ENCODE data around the gene MRS2. TPM values are rescaled to one million over a fixed set of nuclear protein-coding genes. Genes with fewer than 3 reads are reported as not detected.

The MRS2 gene
- total RNA-seq, 1 experiment from 2014 or later, result 26.0 TPM

GRCh38 chr6:24426729-24427446 is 24.2 kb downstream of the MRS2 start:
- no TSS peak for BruUV-seq (replicated peaks)
- TF ChIP-seq, protein P1, sequence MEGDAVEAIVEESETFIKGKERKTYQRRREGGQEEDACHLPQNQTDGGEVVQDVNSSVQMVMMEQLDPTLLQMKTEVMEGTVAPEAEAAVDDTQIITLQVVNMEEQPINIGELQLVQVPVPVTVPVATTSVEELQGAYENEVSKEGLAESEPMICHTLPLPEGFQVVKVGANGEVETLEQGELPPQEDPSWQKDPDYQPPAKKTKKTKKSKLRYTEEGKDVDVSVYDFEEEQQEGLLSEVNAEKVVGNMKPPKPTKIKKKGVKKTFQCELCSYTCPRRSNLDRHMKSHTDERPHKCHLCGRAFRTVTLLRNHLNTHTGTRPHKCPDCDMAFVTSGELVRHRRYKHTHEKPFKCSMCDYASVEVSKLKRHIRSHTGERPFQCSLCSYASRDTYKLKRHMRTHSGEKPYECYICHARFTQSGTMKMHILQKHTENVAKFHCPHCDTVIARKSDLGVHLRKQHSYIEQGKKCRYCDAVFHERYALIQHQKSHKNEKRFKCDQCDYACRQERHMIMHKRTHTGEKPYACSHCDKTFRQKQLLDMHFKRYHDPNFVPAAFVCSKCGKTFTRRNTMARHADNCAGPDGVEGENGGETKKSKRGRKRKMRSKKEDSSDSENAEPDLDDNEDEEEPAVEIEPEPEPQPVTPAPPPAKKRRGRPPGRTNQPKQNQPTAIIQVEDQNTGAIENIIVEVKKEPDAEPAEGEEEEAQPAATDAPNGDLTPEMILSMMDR (IDR thresholded peaks at IDR 0.05), result no peak
- TF ChIP-seq SIN3A (IDR thresholded peaks at IDR 0.05; ENCODE audit: borderline replicate concordance, insufficient read depth, low read depth, low read length) (no peak), REST (IDR thresholded peaks at IDR 0.05; ENCODE audit: insufficient read depth in 1 of 2, low read depth in 2 of 2, low read length in 1 of 2) (no peak), TCF7L2 (IDR thresholded peaks at IDR 0.05; ENCODE audit: low read depth, low read length) (no peak), POLR2AphosphoS5 (IDR thresholded peaks at IDR 0.05; ENCODE audit: low read depth, low read length) (no peak)
- no peak overlapping the region for H3K4me3 ChIP-seq (ENCODE audit: low read depth in 2 of 2, low read length in 2 of 2)
- no peaks in the 10 kb centered on the region; the same call in 1 of the 2 replicates for H3K4me1 ChIP-seq (ENCODE audit: control insufficient read depth, insufficient read depth, low read length)
- no peaks in the 10 kb centered on the region for H3K9me3 ChIP-seq (ENCODE audit: control insufficient read depth, insufficient read depth, low read depth, low read length)
- H3K27me3 ChIP-seq (ENCODE audit: control insufficient read depth, insufficient read depth, low read length), result no peaks in the 10 kb centered on the region
- ChIA-PET POLR2A (no interaction called here), CTCF (no interaction called here)
- DNase-seq (ENCODE audit: low read depth, low spot score) (no peak), ATAC-seq (no peak)
- H3K27ac ChIP-seq (ENCODE audit: low read length), result no peak overlapping the region
- H3K36me3 ChIP-seq (ENCODE audit: control insufficient read depth, insufficient read depth, low read length), result peaks cover 27% of the 10 kb centered on the region
- intact Hi-C loops (cut with micrococcal nuclease; ENCODE audit: unreplicated experiment) (no loop called here), in situ Hi-C loops (cut with HindIII; ENCODE audit: low pct_unique_long_range_greater_than_20kb, low sequenced_read_pairs) (no loop called here)

- ChIA-PET CTCF (no interaction called here), POLR2A (no interaction called here)
- Histone ChIP-seq H3K4me3 (ENCODE audit: low read depth in 2 of 2, low read length in 2 of 2) (no peak overlapping the region), H3K4me1 (ENCODE audit: control insufficient read depth, insufficient read depth, low read length) (no peaks in the 10 kb centered on the region; the same call in 1 of the 2 replicates), H3K27ac (ENCODE audit: low read length) (no peak overlapping the region), H3K9me3 (ENCODE audit: control insufficient read depth, insufficient read depth, low read depth, low read length) (no peaks in the 10 kb centered on the region), H3K27me3 (ENCODE audit: control insufficient read depth, insufficient read depth, low read length) (no peaks in the 10 kb centered on the region), H3K36me3 (ENCODE audit: control insufficient read depth, insufficient read depth, low read length) (peaks cover 16% of the 10 kb centered on the region)
- ATAC-seq (no peak), DNase-seq (ENCODE audit: low read depth, low spot score) (no peak)
- intact Hi-C loops (cut with micrococcal nuclease; ENCODE audit: unreplicated experiment), result no loop called here
- TF ChIP-seq POLR2AphosphoS5 (IDR thresholded peaks at IDR 0.05; ENCODE audit: low read depth, low read length) (no peak), TCF7L2 (IDR thresholded peaks at IDR 0.05; ENCODE audit: low read depth, low read length) (no peak), SIN3A (IDR thresholded peaks at IDR 0.05; ENCODE audit: borderline replicate concordance, insufficient read depth, low read depth, low read length) (no peak), REST (IDR thresholded peaks at IDR 0.05; ENCODE audit: insufficient read depth in 1 of 2, low read depth in 2 of 2, low read length in 1 of 2) (no peak)
- in situ Hi-C loops (cut with HindIII; ENCODE audit: low pct_unique_long_range_greater_than_20kb, low sequenced_read_pairs), result no loop called here
- no TSS peak for BruUV-seq (replicated peaks)
Measured at GRCh38 chr6:24428615-24429014, 25.9 kb downstream of the MRS2 start.
